Measurements from ENCODE around the gene TRIP4. TPM values are rescaled to one million over a fixed set of nuclear protein-coding genes. Genes with fewer than 3 reads are reported as not detected.

The TRIP4 gene
- polyA plus RNA-seq, 2 of the 4 experiments (the other 2 are of a cell fraction) = 24.8 to 34.9 TPM

- CTCF ChIA-PET = interaction anchor here (2.8 to 6.1 kb wide), 2 partner anchors 29 to 252 kb away, joined by 16 to 90 read pairs; partner anchors contain the start of gene ZNF609
- ATAC-seq = no peak
- POLR2A ChIA-PET = no interaction called here
- TF ChIP-seq RNF2 (IDR thresholded peaks at IDR 0.05; ENCODE audit: borderline replicate concordance, low read depth) (no peak), ZNF302 (CRISPR knock-in tag; IDR thresholded peaks at IDR 0.05) (no peak), RFX5 (IDR thresholded peaks at IDR 0.05) (no peak), KDM5A (IDR thresholded peaks at IDR 0.05) (no peak), RAD21 (conservative IDR thresholded peaks at IDR 0.05 in 1 of 2, IDR thresholded peaks at IDR 0.05 in 1 of 2) (no peak), EHF (CRISPR knock-in tag; IDR thresholded peaks at IDR 0.05) (no peak), HOXB13 (CRISPR knock-in tag; IDR thresholded peaks at IDR 0.05; ENCODE audit: low read depth) (no peak), ZC3H11A (IDR thresholded peaks at IDR 0.05) (no peak), POLR2A (IDR thresholded peaks at IDR 0.05; ENCODE audit: low read length) (no peak), GATA3 (IDR thresholded peaks at IDR 0.05; ENCODE audit: borderline replicate concordance) (no peak), ZSCAN20 (CRISPR knock-in tag; IDR thresholded peaks at IDR 0.05) (no peak), CHD2 (IDR thresholded peaks at IDR 0.05; ENCODE audit: low read length, partially characterized antibody) (no peak), BCL3 (IDR thresholded peaks at IDR 0.05) (no peak), ELK1 (IDR thresholded peaks at IDR 0.05; ENCODE audit: low read depth, low read length) (no peak), CBX2 (IDR thresholded peaks at IDR 0.05; ENCODE audit: borderline replicate concordance, low read depth) (no peak), TFCP2L1 (CRISPR knock-in tag; IDR thresholded peaks at IDR 0.05) (no peak), FOXS1 (CRISPR knock-in tag; IDR thresholded peaks at IDR 0.05) (no peak)
- no peak for FAIRE-seq
- no peak for DNase-seq (ENCODE audit: low read depth in 1 of 2, low spot score in 1 of 2)
- peaks cover 6% of the 10 kb centered on the region; the same call in 1 of the 3 replicates for H3K4me1 ChIP-seq
- H3K9me3 ChIP-seq = no peaks in the 10 kb centered on the region
- no peak overlapping the region for H3K4me2 ChIP-seq
- H3K4me3 ChIP-seq = no peak overlapping the region
- H3K27ac ChIP-seq = no peak overlapping the region
Measured at GRCh38 chr15:64429448-64429847, 41.8 kb downstream of the TRIP4 start.

GRCh38 chr15:64430000-64430735, 42.5 kb downstream of the TRIP4 start:
- ATAC-seq (no peak), FAIRE-seq (no peak), DNase-seq (ENCODE audit: low read depth in 1 of 2, low spot score in 1 of 2) (no peak)
- Histone ChIP-seq H3K9me3 (no peaks in the 10 kb centered on the region), H3K4me1 (0 out of 3 replicates have a peak, but pooled peaks cover 6% of the 10 kb centered on the region), H3K4me3 (no peak overlapping the region), H3K27ac (no peak overlapping the region), H3K4me2 (no peak overlapping the region)
- CTCF ChIA-PET = interaction anchor here (0.6 to 2.7 kb wide), 4 partner anchors 9 to 298 kb away, joined by 3 to 17 read pairs (median 5); no protein-coding TSS in a partner anchor
- 64% methylated on average over 3 of the region's 3 CpGs for WGBS (ENCODE audit: missing lambda C conversion rate)
- POLR2A ChIA-PET = no interaction called here
- TF ChIP-seq CHD2 (IDR thresholded peaks at IDR 0.05; ENCODE audit: low read length, partially characterized antibody) (no peak), EHF (CRISPR knock-in tag; IDR thresholded peaks at IDR 0.05) (no peak), HOXB13 (CRISPR knock-in tag; IDR thresholded peaks at IDR 0.05; ENCODE audit: low read depth) (no peak), FOSL2 (IDR thresholded peaks at IDR 0.05) (no peak), FOSL2 (CRISPR knock-in tag; IDR thresholded peaks at IDR 0.05) (no peak), PBX3 (IDR thresholded peaks at IDR 0.05) (no peak)

GRCh38 chr15:64437982-64438381, 50.3 kb downstream of the TRIP4 start:
- FAIRE-seq = no peak
- TF ChIP-seq CHD2 (IDR thresholded peaks at IDR 0.05; ENCODE audit: low read length, partially characterized antibody) = no peak
- no peak for TF ChIP-seq NFE2L2 (conservative IDR thresholded peaks at IDR 0.05; ENCODE audit: low read length)
- TF ChIP-seq ELK1 (IDR thresholded peaks at IDR 0.05; ENCODE audit: low read depth, low read length) = no peak
- TF ChIP-seq BCL3 (IDR thresholded peaks at IDR 0.05) = no peak
- TF ChIP-seq JUNB (IDR thresholded peaks at IDR 0.05) = no peak
- ChIA-PET POLR2A (no interaction called here), CTCF (interaction anchor here (1.5 kb wide), 1 partner anchor 11 kb away, joined by 5 read pairs; no protein-coding TSS in a partner anchor)
- H3K4me2 ChIP-seq = no peak overlapping the region
- no peaks in the 10 kb centered on the region for H3K9me3 ChIP-seq
- no peak overlapping the region for H3K4me3 ChIP-seq
- WGBS (ENCODE audit: missing lambda C conversion rate) = 95% methylated on average over 1 of the region's 1 CpG
- H3K4me1 ChIP-seq = peaks cover 2% of the 10 kb centered on the region; the same call in 2 of the 3 replicates
- ATAC-seq = no peak
- no peak overlapping the region for H3K27ac ChIP-seq
- DNase-seq (ENCODE audit: low read depth in 1 of 2, low spot score in 1 of 2) = no peak
